Endothelial cell of umbilical vein (primary cell): ENCODE results near the gene BGN. TPM values are rescaled to one million over a fixed set of nuclear protein-coding genes. Genes with fewer than 3 reads are reported as not detected.

Experiments
- BruUV-seq: library from RNA; stranded (reverse); fragments of 400-500 nt; replicated peaks from 2 replicates; lab custom pipeline; 2021; lab: Mats Ljungman, UMichigan
- CTCF ChIA-PET: fragments of 300-600, 350-600 bp; sonication (Branson Sonifier 250); formaldehyde crosslinking; loops from one replicate; lab custom pipeline; 2021; ENCODE audit warnings: antibody characterized with exemption, inconsistent platforms; lab: Charles Lee
- POLR2A ChIA-PET: fragments of 300-600, 350-600 bp; sonication (Branson Sonifier 250); formaldehyde crosslinking; loops from one replicate; lab custom pipeline; 2021; ENCODE audit warnings: antibody characterized with exemption, inconsistent platforms; lab: Charles Lee
- DNase-seq: peaks from one replicate; pipeline ENCODE4 v3.0.0-alpha.2; 2011; ENCODE audit warnings: low read depth, low spot score
- FAIRE-seq: peaks from 2 replicates; lab custom pipeline; 2011; peaks lifted over from hg19 to GRCh38; lab: Jason Lieb, UNC
- H2AFZ ChIP-seq: 2 replicates; pipeline ENCODE4 v1.6.0; 2012; ENCODE audit warnings: low read depth, low read length, control low read depth, inconsistent platforms
- H3K27ac ChIP-seq: 2 replicates; pipeline ENCODE4 v1.5.1; 2011; ENCODE audit warnings: low read depth, mild to moderate bottlenecking, control low read depth, low read length, moderate library complexity; ENCODE audit not compliant: insufficient read depth
- H3K27me3 ChIP-seq, 2 experiments: 2 replicates each; pipeline versions ENCODE4 v1.6.0 to v1.6.1; 2011; ENCODE audit warnings: low read length in 2 of 2, mixed read lengths in 1 of 2; ENCODE audit not compliant: control insufficient read depth in 2 of 2, insufficient read depth in 2 of 2
- H3K36me3 ChIP-seq, 2 experiments: 2 replicates in 1 of 2; 3 replicates in 1 of 2; pipeline ENCODE4 v1.5.1; 2011; ENCODE audit warnings: low read length in 2 of 2, mild to moderate bottlenecking in 1 of 2, moderate library complexity in 1 of 2; ENCODE audit not compliant: control insufficient read depth in 2 of 2, insufficient read depth in 2 of 2; ENCODE audit errors: extremely low read depth in 1 of 2
- H3K4me1 ChIP-seq: 3 replicates; pipeline ENCODE4 v1.5.1; 2011; ENCODE audit warnings: mild to moderate bottlenecking, low read length; ENCODE audit not compliant: control insufficient read depth, insufficient read depth; ENCODE audit errors: extremely low read depth
- H3K4me2 ChIP-seq: 2 replicates; pipeline ENCODE4 v1.6.1; 2011; ENCODE audit warnings: low read length, control low read depth, mixed read lengths; ENCODE audit not compliant: insufficient read depth
- H3K4me3 ChIP-seq, 3 experiments: fragments of 200-600 bp in 1 of 3; sonication (generic), shearing (Covaris generic) in 1 of 3; replicated peaks in 1 of 3; 2 replicates each; pipeline ENCODE4 v1.5.1; 2011 to 2016; ENCODE audit warnings: control low read depth in 3 of 3, low read length in 3 of 3, mild to moderate bottlenecking in 2 of 3, inconsistent platforms in 1 of 3, low read depth in 1 of 3, moderate library complexity in 1 of 3; ENCODE audit not compliant: insufficient read depth in 1 of 3
- H3K79me2 ChIP-seq: 2 replicates; pipeline ENCODE4 v1.6.0; 2012; ENCODE audit warnings: low read length, inconsistent platforms; ENCODE audit not compliant: control insufficient read depth, insufficient read depth
- H3K9ac ChIP-seq: replicated peaks from 2 replicates; pipeline ENCODE3; 2011; ENCODE audit warnings: low read length, control low read depth; ENCODE audit not compliant: insufficient read depth; ENCODE audit errors: extremely low read depth
- H3K9me1 ChIP-seq: replicated peaks from 3 replicates; pipeline ENCODE4 v1.6.0; 2011; ENCODE audit warnings: mild to moderate bottlenecking, low read length; ENCODE audit not compliant: control insufficient read depth, insufficient read depth; ENCODE audit errors: extremely low read depth
- H3K9me3 ChIP-seq: replicated peaks from 2 replicates; pipeline ENCODE4 v1.5.1; 2012; ENCODE audit warnings: low read length, inconsistent platforms; ENCODE audit not compliant: control insufficient read depth, insufficient read depth
- H4K20me1 ChIP-seq: replicated peaks from 2 replicates; pipeline ENCODE3; 2011; ENCODE audit warnings: mild to moderate bottlenecking, low read length; ENCODE audit not compliant: control insufficient read depth, insufficient read depth; ENCODE audit errors: extremely low read depth
- FOS ChIP-seq: IDR thresholded peaks from 2 replicates; pipeline ENCODE4 v1.6.1; 2011; ENCODE audit warnings: mild to moderate bottlenecking, low read length, moderate library complexity, borderline replicate concordance; ENCODE audit not compliant: insufficient read depth
- JUN ChIP-seq: IDR thresholded peaks from 2 replicates; pipeline ENCODE4 v1.6.1; 2011; ENCODE audit warnings: borderline replicate concordance, low read depth; ENCODE audit not compliant: insufficient read length, insufficient read depth
- POLR2AphosphoS5 ChIP-seq: IDR thresholded peaks from 2 replicates; pipeline ENCODE4 v1.6.1; 2012; ENCODE audit warnings: low read depth, mild to moderate bottlenecking, control low read depth, low read length, moderate library complexity; ENCODE audit not compliant: insufficient read depth
- dilution Hi-C: fragments of 300-500 bp; cut with MboI; formaldehyde crosslinking; loops from one replicate; pipeline ENCODE4 v1.15.0; 2019; ENCODE audit warnings: low sequenced_read_pairs; ENCODE audit not compliant: extremely low pct_ligation_motif_present
- intact Hi-C: fragments of 100-400 bp; cut with micrococcal nuclease; formaldehyde crosslinking; loops from one replicate; pipeline ENCODE4 v1.10.0; 2022
- polyA plus RNA-seq, 4 experiments: library from polyadenylated mRNA; depleted of rRNA in 3 of 4; stranded (reverse) in 3 of 4; unstranded in 1 of 4; fragments of >200 nt; gene quantifications; 2 replicates each; pipeline versions ENCODE4 v1.2.1 to v1.2.3, GENCODE V29; 2011 to 2012; ENCODE audit warnings: missing spikeins in 1 of 4
- total RNA-seq: library from RNA; stranded (reverse); gene quantifications from 2 replicates; pipeline ENCODE4 v1.2.3, GENCODE V29; 2021
- TF ChIP-seq, protein P1 (sequence below), 2 donors: IDR thresholded peaks; 1 replicate in 1 of 2; 2 replicates in 1 of 2; pipeline ENCODE4 v1.5.1; 2011; ENCODE audit warnings: low read length in 2 of 2, mild to moderate bottlenecking in 2 of 2, moderate library complexity in 2 of 2, control low read depth in 1 of 2, inconsistent platforms in 1 of 2, low read depth in 1 of 2; ENCODE audit not compliant: insufficient read depth in 1 of 2; ENCODE audit errors: extremely low read depth in 1 of 2
- TF ChIP-seq, protein P2 (sequence below): IDR thresholded peaks from 2 replicates; pipeline ENCODE4 v1.6.1; 2011; ENCODE audit not compliant: insufficient read depth, insufficient read length

Gene BGN
- total and polyA plus RNA-seq, 2 donors (not counting 3 experiments of a cell fraction or from before 2014, with no cell fraction given): 479 to 879 TPM

DNA sequence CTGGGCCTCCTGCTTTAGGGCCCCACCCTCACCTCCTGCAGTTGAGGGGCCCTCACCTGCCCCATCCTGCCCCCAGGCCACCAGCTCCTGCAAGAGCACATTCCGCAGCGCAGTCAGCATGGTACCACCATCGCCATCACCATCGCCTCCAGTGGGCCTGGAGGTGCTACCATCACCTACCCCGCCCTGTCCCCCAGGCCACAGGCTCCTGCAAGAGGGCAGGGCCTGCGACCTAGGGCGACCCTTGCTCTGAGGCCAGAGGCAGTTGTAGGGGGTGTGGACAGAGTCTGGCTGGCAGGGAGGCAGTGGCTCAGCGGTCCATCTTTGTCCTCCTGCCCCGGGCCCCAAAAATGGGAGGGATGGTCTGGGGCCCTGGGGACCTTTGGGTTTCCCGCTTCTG lies 20.5 kb upstream of the BGN start:
- H3K4me3 ChIP-seq: no peak overlapping the region
- H3K36me3 ChIP-seq: no peaks in the 10 kb centered on the region
- ChIA-PET POLR2A (interaction anchor here (1.7 kb wide), 1 partner anchor 20 kb away, joined by 7 read pairs; the partner anchor contains the start of gene BGN), CTCF (interaction anchor here (6.8 kb wide), 1 partner anchor 18 kb away, joined by 189 read pairs; the partner anchor contains the start of gene BGN)
- intact Hi-C loops: no loop called here
- peaks cover 32% of the 10 kb centered on the region for H3K4me1 ChIP-seq
- no peaks in the 10 kb centered on the region for H3K9me3 ChIP-seq
- H3K27me3 ChIP-seq: no peaks in the 10 kb centered on the region
- dilution Hi-C loops: no loop called here
- no peak for DNase-seq
- H3K27ac ChIP-seq: peak overlapping the region; percentile 45
- H3K4me2 ChIP-seq: no peak overlapping the region
- H4K20me1 ChIP-seq: no peaks in the 10 kb centered on the region
- no peak for TF ChIP-seq POLR2AphosphoS5
- TF ChIP-seq JUN: no peak
- TF ChIP-seq, protein P1, sequence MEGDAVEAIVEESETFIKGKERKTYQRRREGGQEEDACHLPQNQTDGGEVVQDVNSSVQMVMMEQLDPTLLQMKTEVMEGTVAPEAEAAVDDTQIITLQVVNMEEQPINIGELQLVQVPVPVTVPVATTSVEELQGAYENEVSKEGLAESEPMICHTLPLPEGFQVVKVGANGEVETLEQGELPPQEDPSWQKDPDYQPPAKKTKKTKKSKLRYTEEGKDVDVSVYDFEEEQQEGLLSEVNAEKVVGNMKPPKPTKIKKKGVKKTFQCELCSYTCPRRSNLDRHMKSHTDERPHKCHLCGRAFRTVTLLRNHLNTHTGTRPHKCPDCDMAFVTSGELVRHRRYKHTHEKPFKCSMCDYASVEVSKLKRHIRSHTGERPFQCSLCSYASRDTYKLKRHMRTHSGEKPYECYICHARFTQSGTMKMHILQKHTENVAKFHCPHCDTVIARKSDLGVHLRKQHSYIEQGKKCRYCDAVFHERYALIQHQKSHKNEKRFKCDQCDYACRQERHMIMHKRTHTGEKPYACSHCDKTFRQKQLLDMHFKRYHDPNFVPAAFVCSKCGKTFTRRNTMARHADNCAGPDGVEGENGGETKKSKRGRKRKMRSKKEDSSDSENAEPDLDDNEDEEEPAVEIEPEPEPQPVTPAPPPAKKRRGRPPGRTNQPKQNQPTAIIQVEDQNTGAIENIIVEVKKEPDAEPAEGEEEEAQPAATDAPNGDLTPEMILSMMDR (IDR thresholded peaks at IDR 0.05; ENCODE audit: extremely low read depth in 1 of 2, insufficient read depth in 1 of 2, low read depth in 1 of 2, low read length in 2 of 2): no peak
- H3K9ac ChIP-seq: no peak overlapping the region
- BruUV-seq: no TSS peak
- no peak for FAIRE-seq
- H3K9me1 ChIP-seq: no peaks in the 10 kb centered on the region
- H3K79me2 ChIP-seq: peaks cover 4% of the 10 kb centered on the region
- no peak overlapping the region for H2AFZ ChIP-seq

DNA sequence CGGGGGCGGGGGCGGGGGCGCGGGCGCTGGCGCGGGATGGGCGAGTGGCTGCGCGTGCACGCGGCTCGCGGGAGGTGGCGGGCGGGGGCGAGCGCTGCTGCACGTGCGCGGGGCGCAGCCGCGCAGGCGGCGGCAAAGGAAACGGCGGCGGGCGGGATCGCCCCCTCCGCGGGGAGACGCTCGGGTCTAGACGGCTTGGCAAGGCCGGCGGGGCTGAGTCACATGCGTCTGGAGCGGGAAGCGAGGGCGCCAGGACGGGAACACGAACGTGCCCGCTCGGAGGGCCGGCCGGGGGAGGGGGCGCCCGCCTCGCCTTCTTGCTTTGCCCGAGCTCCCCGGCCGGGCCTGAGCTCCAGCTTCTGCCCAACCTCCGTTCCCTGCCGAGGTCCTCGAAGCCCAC lies 20.1 kb upstream of the BGN start:
- Histone ChIP-seq H3K36me3 (no peaks in the 10 kb centered on the region), H3K79me2 (peaks cover under 1% of the 10 kb centered on the region), H3K27me3 (no peaks in the 10 kb centered on the region), H3K4me2 (no peak overlapping the region), H3K9me1 (no peaks in the 10 kb centered on the region), H3K4me1 (peaks cover 28% of the 10 kb centered on the region), H4K20me1 (no peaks in the 10 kb centered on the region), H3K4me3 (no peak overlapping the region), H3K27ac (peak overlapping the region; percentile 73), H3K9me3 (no peaks in the 10 kb centered on the region), H3K9ac (no peak overlapping the region), H2AFZ (no peak overlapping the region)
- TF ChIP-seq, protein P2, sequence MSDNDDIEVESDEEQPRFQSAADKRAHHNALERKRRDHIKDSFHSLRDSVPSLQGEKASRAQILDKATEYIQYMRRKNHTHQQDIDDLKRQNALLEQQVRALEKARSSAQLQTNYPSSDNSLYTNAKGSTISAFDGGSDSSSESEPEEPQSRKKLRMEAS: no peak
- TF ChIP-seq FOS (peak; percentile 6), POLR2AphosphoS5 (peak; percentile 69)
- FAIRE-seq (peak; percentile 88), DNase-seq (peak; percentile 88)
- CTCF ChIA-PET: interaction anchor here (6.8 kb wide), 1 partner anchor 18 kb away, joined by 189 read pairs; the partner anchor contains the start of gene BGN
- dilution Hi-C loops (no loop called here), intact Hi-C loops (no loop called here)
- BruUV-seq: no TSS peak
- POLR2A ChIA-PET: no interaction called here
